Tibial nerve (tissue), 4 donors: ENCODE results near the gene HEPH. TPM values are rescaled to one million over a fixed set of nuclear protein-coding genes. Genes with fewer than 3 reads are reported as not detected.

Source experiments
- DNase-seq, 2 donors: peaks; one replicate each; pipeline ENCODE4 v3.0.0-alpha.2; 2019; ENCODE audit warnings: low spot score in 2 of 2
- H3K27ac ChIP-seq, 4 donors: fragments of 200-600 bp; sonication (generic) in 3 of 4; one replicate each; pipeline ENCODE4 v1.5.1; 2017 to 2019; ENCODE audit warnings: mild to moderate bottlenecking in 1 of 4
- H3K27me3 ChIP-seq, 2 donors: fragments of 200-600 bp; sonication (generic) in 1 of 2; one replicate each; pipeline versions ENCODE4 v1.5.1 to v1.6.0; 2017 to 2019
- H3K36me3 ChIP-seq, 3 donors: fragments of 200-600 bp; sonication (generic); one replicate each; pipeline ENCODE4 v1.5.1; 2018 to 2019
- H3K4me1 ChIP-seq, 4 donors: fragments of 200-600 bp; sonication (generic) in 3 of 4; one replicate each; pipeline ENCODE4 v1.5.1; 2017 to 2019
- H3K4me3 ChIP-seq, 4 donors: fragments of 200-600 bp; sonication (generic) in 3 of 4; one replicate each; pipeline ENCODE4 v1.5.1; 2017 to 2019; ENCODE audit warnings: mild to moderate bottlenecking in 1 of 4, moderate library complexity in 1 of 4
- H3K9me3 ChIP-seq, 4 donors: fragments of 200-600 bp; sonication (generic) in 3 of 4; one replicate each; pipeline ENCODE4 v1.5.1; 2017 to 2019
- CTCF ChIP-seq, 5 experiments: fragments of 200-600 bp in 3 of 5; fragments of 450-650 bp in 2 of 5; sonication (generic) in 3 of 5; IDR thresholded peaks; one replicate each; pipeline ENCODE4 v1.5.1; 2016 to 2019; ENCODE audit warnings: antibody characterized with exemption in 5 of 5, mild to moderate bottlenecking in 3 of 5, moderate library complexity in 2 of 5
- EP300 ChIP-seq, 2 donors: sonication (generic); formaldehyde crosslinking; IDR thresholded peaks; one replicate each; pipeline ENCODE4 v1.6.1; 2017; ENCODE audit warnings: antibody characterized with exemption in 2 of 2, mild to moderate bottlenecking in 1 of 2
- POLR2A ChIP-seq, 2 donors: fragments of 450-650 bp; IDR thresholded peaks; one replicate each; pipeline ENCODE4 v1.6.1; 2017; ENCODE audit warnings: antibody characterized with exemption in 2 of 2, mild to moderate bottlenecking in 2 of 2, moderate library complexity in 2 of 2
- WGBS, 2 donors: methylation state at CpG; one replicate each; pipeline ENCODE4 v1.1.5; 2018; 5-methylcytosine and 5-hydroxymethylcytosine counted together
- total RNA-seq, 4 donors: library from RNA; depleted of rRNA; stranded (reverse); fragments of >200 nt; gene quantifications; one replicate each; pipeline ENCODE4 v1.1.0, GENCODE V29; 2016

The HEPH gene
- total RNA-seq, 4 donors from 2014 or later = 7.2 to 30.0 (median 24.1) TPM

GRCh38 chrX:66142351-66142750 lies 21.7 kb upstream of the HEPH start:
- WGBS, 2 donors = 50 to 100% methylated on average over 1 of the region's 1 CpG
- no peak for DNase-seq
- TF ChIP-seq EP300 (IDR thresholded peaks at IDR 0.05) (no peak), POLR2A (IDR thresholded peaks at IDR 0.05) (no peak), CTCF (IDR thresholded peaks at IDR 0.05) (no peak)
- Histone ChIP-seq H3K4me1 (no peaks in the 10 kb centered on the region), H3K9me3 (no peaks in the 10 kb centered on the region), H3K36me3 (no peaks in the 10 kb centered on the region), H3K27me3 (no peaks in the 10 kb centered on the region), H3K27ac (no peak overlapping the region), H3K4me3 (no peak overlapping the region)

GRCh38 chrX:66144258-66144657 lies 19.8 kb upstream of the HEPH start:
- H3K4me3 ChIP-seq = no peak overlapping the region
- no peaks in the 10 kb centered on the region for H3K36me3 ChIP-seq
- TF ChIP-seq CTCF (IDR thresholded peaks at IDR 0.05) (no peak), EP300 (IDR thresholded peaks at IDR 0.05) (no peak), POLR2A (IDR thresholded peaks at IDR 0.05) (no peak)
- H3K27me3 ChIP-seq = no peaks in the 10 kb centered on the region
- no peak overlapping the region for H3K27ac ChIP-seq
- H3K9me3 ChIP-seq = no peaks in the 10 kb centered on the region
- no peaks in the 10 kb centered on the region for H3K4me1 ChIP-seq
- 70 to 74% methylated on average over 2 of the region's 2 CpGs for WGBS, 2 donors
- DNase-seq = no peak

GRCh38 chrX:66149519-66149918 lies 14.5 kb upstream of the HEPH start:
- H3K27ac ChIP-seq = no peak overlapping the region
- no peak overlapping the region for H3K4me3 ChIP-seq
- 84 to 89% methylated on average over 1 of the region's 1 CpG for WGBS, 2 donors
- H3K36me3 ChIP-seq = no peaks in the 10 kb centered on the region
- no peaks in the 10 kb centered on the region for H3K9me3 ChIP-seq
- H3K27me3 ChIP-seq = no peaks in the 10 kb centered on the region
- no peaks in the 10 kb centered on the region for H3K4me1 ChIP-seq
- no peak for DNase-seq
- TF ChIP-seq EP300 (IDR thresholded peaks at IDR 0.05) (no peak), CTCF (IDR thresholded peaks at IDR 0.05) (no peak), POLR2A (IDR thresholded peaks at IDR 0.05) (no peak)

GRCh38 chrX:66150163-66150562 lies 13.9 kb upstream of the HEPH start:
- Histone ChIP-seq H3K4me3 (no peak overlapping the region), H3K4me1 (no peaks in the 10 kb centered on the region), H3K27ac (no peak overlapping the region), H3K27me3 (no peaks in the 10 kb centered on the region), H3K9me3 (no peaks in the 10 kb centered on the region), H3K36me3 (no peaks in the 10 kb centered on the region)
- TF ChIP-seq CTCF (IDR thresholded peaks at IDR 0.05) = no peak
- no peak for TF ChIP-seq EP300 (IDR thresholded peaks at IDR 0.05)
- no peak for TF ChIP-seq POLR2A (IDR thresholded peaks at IDR 0.05)
- DNase-seq = no peak

- WGBS, 2 donors = 72 to 100% methylated on average over 2 of the region's 2 CpGs
- H3K36me3 ChIP-seq = no peaks in the 10 kb centered on the region
- no peak overlapping the region for H3K27ac ChIP-seq
- no peak for DNase-seq
- no peaks in the 10 kb centered on the region for H3K9me3 ChIP-seq
- no peaks in the 10 kb centered on the region for H3K4me1 ChIP-seq
- TF ChIP-seq EP300 (IDR thresholded peaks at IDR 0.05) (no peak), POLR2A (IDR thresholded peaks at IDR 0.05) (no peak), CTCF (IDR thresholded peaks at IDR 0.05) (no peak)
- H3K4me3 ChIP-seq = no peak overlapping the region
- peaks cover 0 to 2% of the 10 kb centered on the region in 2 donors for H3K27me3 ChIP-seq
Measured at GRCh38 chrX:66162331-66162822, 1.7 kb upstream of the HEPH start.
